Measurements from ENCODE around the gene TMEFF2.

TMEFF2 gene

GRCh38 chr2:192072778-192073177 lies 122.0 kb downstream of the TMEFF2 start:
- no peak for FAIRE-seq
- no peak for DNase-seq (ENCODE audit: extremely low spot score, insufficient read length, low read depth)

- FAIRE-seq (no peak), DNase-seq (ENCODE audit: extremely low spot score, insufficient read length, low read depth) (no peak)
Measured at GRCh38 chr2:192072261-192072660, 122.5 kb downstream of the TMEFF2 start.

- FAIRE-seq (no peak), DNase-seq (ENCODE audit: extremely low spot score, insufficient read length, low read depth) (no peak)
Measured at GRCh38 chr2:192070099-192070498, 124.6 kb downstream of the TMEFF2 start.

GRCh38 chr2:192069417-192069816 lies 125.3 kb downstream of the TMEFF2 start:
- DNase-seq (ENCODE audit: extremely low spot score, insufficient read length, low read depth) (no peak), FAIRE-seq (no peak)

- DNase-seq (ENCODE audit: extremely low spot score, insufficient read length, low read depth) (no peak), FAIRE-seq (no peak)
Measured at GRCh38 chr2:192068966-192069365, 125.8 kb downstream of the TMEFF2 start.

GRCh38 chr2:192067631-192068030 lies 127.1 kb downstream of the TMEFF2 start:
- no peak for FAIRE-seq
- DNase-seq (ENCODE audit: extremely low spot score, insufficient read length, low read depth) = no peak

- DNase-seq (ENCODE audit: extremely low spot score, insufficient read length, low read depth) (no peak), FAIRE-seq (no peak)
Measured at GRCh38 chr2:192064459-192064858, 130.3 kb downstream of the TMEFF2 start.

GRCh38 chr2:192060161-192060560 lies 134.6 kb downstream of the TMEFF2 start:
- DNase-seq (ENCODE audit: extremely low spot score, insufficient read length, low read depth) = no peak
- FAIRE-seq = no peak

- DNase-seq (ENCODE audit: extremely low spot score, insufficient read length, low read depth) (no peak), FAIRE-seq (no peak)
Measured at GRCh38 chr2:192059266-192059665, 135.5 kb downstream of the TMEFF2 start.

GRCh38 chr2:192053921-192054320 lies 140.8 kb downstream of the TMEFF2 start:
- no peak for FAIRE-seq

GRCh38 chr2:192051533-192051932 lies 143.2 kb downstream of the TMEFF2 start:
- FAIRE-seq (no peak), DNase-seq (ENCODE audit: extremely low spot score, insufficient read length, low read depth) (no peak)

More at GRCh38 chr2:192053921-192054320, 140.8 kb downstream of the TMEFF2 start:
- no peak for DNase-seq (ENCODE audit: extremely low spot score, insufficient read length, low read depth)

- DNase-seq (ENCODE audit: extremely low spot score, insufficient read length, low read depth) (no peak), FAIRE-seq (no peak)
Measured at GRCh38 chr2:192049362-192049761, 145.4 kb downstream of the TMEFF2 start.

- FAIRE-seq (no peak), DNase-seq (ENCODE audit: extremely low spot score, insufficient read length, low read depth) (no peak)
Measured at GRCh38 chr2:192047315-192048107, 147.2 kb downstream of the TMEFF2 start.

- FAIRE-seq (no peak), DNase-seq (ENCODE audit: extremely low spot score, insufficient read length, low read depth) (no peak)
Measured at GRCh38 chr2:192044496-192044895, 150.2 kb downstream of the TMEFF2 start.

GRCh38 chr2:192043216-192043870 lies 151.4 kb downstream of the TMEFF2 start:
- DNase-seq (ENCODE audit: extremely low spot score, insufficient read length, low read depth) = no peak
- FAIRE-seq = no peak

- no peak for DNase-seq (ENCODE audit: extremely low spot score, insufficient read length, low read depth)
- no peak for FAIRE-seq
Measured at GRCh38 chr2:192042126-192042525, 152.6 kb downstream of the TMEFF2 start.

GRCh38 chr2:192038110-192038509 lies 156.6 kb downstream of the TMEFF2 start:
- FAIRE-seq (no peak), DNase-seq (ENCODE audit: extremely low spot score, insufficient read length, low read depth) (no peak)

GRCh38 chr2:192035731-192036442 lies 158.8 kb downstream of the TMEFF2 start:
- FAIRE-seq (no peak), DNase-seq (ENCODE audit: extremely low spot score, insufficient read length, low read depth) (no peak)

- no peak for FAIRE-seq
- DNase-seq (ENCODE audit: extremely low spot score, insufficient read length, low read depth) = no peak
Measured at GRCh38 chr2:192030856-192031255, 163.9 kb downstream of the TMEFF2 start.

GRCh38 chr2:192030289-192030688 lies 164.4 kb downstream of the TMEFF2 start:
- FAIRE-seq = no peak
- DNase-seq (ENCODE audit: extremely low spot score, insufficient read length, low read depth) = no peak

- peak; percentile 12 for FAIRE-seq
- no peak for DNase-seq (ENCODE audit: extremely low spot score, insufficient read length, low read depth)
Measured at GRCh38 chr2:192029089-192029488, 165.6 kb downstream of the TMEFF2 start.
